GM19240 (cell line): ENCODE results near the gene MGLL.
A peak's percentile ranks its signal among the peaks of the same experiment; 100 is the strongest.

Experiments
- DNase-seq: peaks from one replicate; pipeline ENCODE4 v3.0.0; 2011; ENCODE audit warnings: low spot score; ENCODE audit not compliant: insufficient read length

Gene MGLL

GRCh38 chr3:127814325-127814781 lies 8.0 kb downstream of the MGLL start:
- DNase-seq: no peak

DNA sequence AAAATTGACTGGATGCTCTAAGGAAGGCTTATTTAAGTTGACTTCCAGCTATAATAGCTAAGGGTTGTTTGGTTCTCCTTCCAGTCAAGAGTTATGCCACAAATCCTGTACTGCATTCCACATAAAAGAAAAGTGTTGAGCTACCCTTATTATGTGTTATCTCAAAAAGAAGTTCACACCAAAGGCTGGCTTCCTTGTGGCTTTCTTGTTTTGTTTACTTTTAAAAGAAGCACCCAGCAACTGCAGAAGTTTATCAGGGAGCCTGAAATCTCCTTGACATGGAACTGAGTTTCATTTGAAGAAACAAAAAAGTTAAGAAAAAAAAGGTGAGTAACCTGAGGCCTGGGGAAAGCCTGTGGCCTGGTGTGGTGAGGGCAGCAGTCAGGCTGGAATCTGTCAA lies 10.2 kb downstream of the MGLL start:
- no peak for DNase-seq

DNA sequence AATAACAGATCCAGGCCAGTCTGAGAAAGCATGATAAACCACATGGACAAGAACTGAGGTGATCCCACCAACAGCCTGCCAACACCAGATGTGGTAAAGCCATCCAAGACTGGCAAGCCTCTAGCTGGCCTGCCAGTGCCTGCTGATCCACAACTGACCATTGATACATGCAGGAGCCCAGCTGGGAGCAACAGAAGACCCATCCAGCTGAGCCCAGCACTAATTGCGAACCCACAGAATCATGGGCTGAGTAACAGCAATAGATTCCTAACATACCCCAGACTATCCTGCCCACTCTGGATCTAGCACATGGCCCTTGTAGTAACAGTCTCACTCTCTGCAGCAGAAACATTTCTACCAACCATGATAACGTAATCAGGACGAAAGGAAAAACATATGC lies 10.6 kb downstream of the MGLL start:
- no peak for DNase-seq

- DNase-seq: no peak
These were observed 12.7 kb downstream of the MGLL start for GRCh38 chr3:127809611-127810010.

GRCh38 chr3:127809211-127809610 lies 13.1 kb downstream of the MGLL start:
- DNase-seq: no peak

DNA sequence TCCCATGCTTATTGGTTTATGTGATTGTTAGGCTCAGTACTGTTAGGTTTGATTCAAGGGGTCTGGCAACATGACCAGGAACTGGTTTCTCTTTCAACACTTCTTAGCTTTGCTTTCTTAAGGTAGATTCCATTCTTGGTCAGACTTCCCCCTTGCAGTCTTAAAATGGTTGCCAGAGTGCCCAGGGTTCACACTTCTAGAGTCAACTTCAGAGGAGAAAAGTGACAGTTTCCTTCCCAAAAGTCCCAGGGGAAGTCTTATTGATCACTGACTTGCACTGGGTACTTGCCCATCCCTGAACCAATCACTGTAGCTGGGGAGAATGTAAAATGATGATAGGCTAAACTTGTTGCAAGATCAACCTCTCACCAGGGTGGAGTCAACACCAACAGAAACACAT lies 14.1 kb downstream of the MGLL start:
- peak; percentile 30 for DNase-seq

- no peak for DNase-seq
These were observed 17.1 kb downstream of the MGLL start for GRCh38 chr3:127805026-127805753.

- no peak for DNase-seq
These were observed 18.2 kb downstream of the MGLL start for GRCh38 chr3:127804141-127804540.

GRCh38 chr3:127803619-127804018 lies 18.7 kb downstream of the MGLL start:
- DNase-seq: no peak

DNA sequence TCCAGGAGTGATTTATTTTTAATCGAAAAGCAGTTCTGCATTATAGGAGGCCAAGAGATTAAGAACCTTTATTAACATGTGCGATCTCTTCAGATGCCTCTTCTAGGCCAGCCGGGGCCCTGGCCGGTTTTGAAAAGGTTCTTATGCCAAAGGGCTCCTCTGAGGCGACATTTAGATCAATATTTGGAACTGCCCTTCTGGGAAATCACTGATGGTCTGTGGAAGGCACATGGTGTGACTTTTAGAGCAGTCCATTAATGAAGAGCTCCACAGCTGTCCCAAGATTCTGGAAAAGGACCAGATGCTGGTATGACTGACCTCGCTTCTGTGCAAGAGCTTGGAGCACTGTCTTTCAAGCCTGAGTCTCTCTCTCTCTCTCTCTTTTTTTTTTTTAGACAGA lies 19.7 kb downstream of the MGLL start:
- no peak for DNase-seq

DNA sequence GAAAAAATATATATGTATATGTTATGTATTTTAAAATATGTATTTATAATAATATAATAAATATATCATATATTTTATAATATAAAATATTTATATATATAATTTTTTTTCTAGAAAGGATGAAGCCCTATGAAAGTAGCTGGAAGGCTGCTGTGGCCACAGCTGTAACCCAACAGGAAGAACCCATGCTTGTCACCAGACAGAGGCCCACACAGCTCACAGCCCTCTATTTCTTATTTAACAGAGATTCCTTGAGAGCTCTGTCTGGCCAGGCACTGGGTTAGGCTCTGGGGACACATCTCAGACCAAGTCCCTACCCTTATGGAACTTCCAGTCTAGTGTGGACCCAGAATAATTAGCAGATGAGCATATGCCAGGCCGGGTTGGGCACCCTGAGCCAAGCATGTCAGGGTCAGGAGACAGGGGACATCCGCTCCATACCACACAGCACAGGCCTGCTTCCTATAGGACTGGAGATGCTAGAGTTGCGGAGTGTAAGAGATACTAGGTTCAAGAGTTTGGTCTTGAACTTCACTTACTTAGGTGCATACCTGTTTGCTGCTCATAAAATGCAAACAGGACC lies 20.5 kb downstream of the MGLL start:
- no peak for DNase-seq

- DNase-seq: peak; percentile 13
These were observed 21.8 kb downstream of the MGLL start for GRCh38 chr3:127800508-127800907.

DNA sequence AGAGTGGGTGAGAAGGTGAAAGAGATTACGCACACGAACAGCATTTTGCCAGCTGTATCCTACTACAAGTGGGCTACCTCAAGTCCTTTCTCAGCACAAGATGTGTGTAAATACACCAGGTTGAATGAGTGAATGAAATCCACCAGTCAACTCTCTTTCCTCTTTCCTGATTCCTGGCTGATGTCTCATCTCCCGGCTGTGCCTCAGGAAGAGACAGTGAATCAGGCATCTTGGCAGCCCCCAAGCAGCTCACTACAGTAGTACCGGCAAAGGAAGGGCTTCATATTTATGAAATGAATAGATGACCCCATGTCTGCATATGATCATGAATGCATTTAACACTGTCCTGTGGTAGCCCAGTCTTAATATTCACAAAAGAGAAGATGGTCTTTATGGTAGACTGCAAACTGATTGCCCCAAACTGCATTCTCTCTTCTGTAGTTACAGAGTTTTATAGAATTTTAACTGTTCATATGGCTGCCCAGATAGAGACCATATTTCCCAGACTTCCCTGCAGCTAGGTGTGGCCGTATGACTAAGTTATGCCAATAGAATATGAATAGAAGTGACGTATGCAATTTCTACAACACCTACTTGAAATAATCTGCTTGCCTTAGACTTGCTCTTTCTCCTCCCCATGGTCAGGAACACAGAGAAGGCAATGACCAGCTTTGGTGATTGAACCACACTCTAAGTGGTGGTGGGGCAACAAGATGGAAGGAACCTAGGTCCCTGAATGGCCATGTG lies 22.7 kb downstream of the MGLL start:
- DNase-seq: no peak

DNA sequence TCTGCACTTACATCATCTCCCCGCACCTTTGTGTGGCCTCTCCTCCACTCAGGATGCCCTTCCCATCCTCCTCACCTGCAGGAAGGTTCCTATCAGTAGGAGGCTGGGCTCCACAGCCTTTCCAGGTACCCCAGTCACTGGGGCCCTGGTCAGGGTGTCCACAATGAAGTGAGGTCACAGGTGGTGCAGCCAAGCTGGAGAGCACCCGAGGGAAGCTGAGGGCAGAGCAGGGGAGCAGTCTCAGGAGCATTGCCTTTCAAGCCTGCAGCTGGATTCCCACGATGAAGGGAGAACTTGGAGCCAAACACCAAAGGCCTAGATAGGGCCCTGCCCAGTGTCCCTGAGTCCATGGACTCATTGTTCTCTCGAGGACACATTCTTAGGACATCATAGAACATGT lies 23.6 kb downstream of the MGLL start:
- DNase-seq: no peak

DNA sequence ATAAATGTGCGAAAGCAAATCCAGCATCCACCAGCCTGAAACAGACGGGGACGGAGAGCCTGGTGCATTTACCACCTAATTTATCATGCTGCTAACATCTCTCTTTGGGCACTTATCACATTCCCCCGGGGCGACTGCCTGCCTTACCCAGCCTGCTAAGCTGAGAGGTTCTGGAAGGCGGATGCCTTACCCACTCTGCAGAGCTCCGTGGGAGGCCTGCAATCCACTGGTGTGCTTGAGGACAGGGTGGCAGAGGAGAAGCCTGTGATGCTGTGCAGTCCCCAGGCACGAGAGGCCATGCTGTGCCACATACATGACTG lies 25.5 kb downstream of the MGLL start:
- DNase-seq: no peak

GRCh38 chr3:127796045-127796830 lies 26.1 kb downstream of the MGLL start:
- DNase-seq: no peak

DNA sequence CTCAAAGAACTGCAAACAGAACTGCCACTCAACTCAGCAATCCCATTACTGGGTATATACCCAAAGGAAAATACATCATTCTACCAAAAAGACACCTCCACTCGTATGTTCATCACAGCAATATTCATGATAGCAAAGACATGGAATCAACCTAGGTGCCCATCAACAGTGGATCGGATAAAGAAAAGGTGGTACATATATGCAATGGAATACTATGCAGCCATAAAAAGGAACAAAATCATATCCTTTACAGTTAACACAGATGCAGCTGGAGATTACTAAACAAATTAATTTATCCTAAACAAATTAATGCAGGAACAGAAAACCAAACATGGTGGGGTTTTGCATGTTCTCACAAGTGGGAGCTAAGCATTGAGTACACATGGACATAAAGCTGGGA lies 27.3 kb downstream of the MGLL start:
- no peak for DNase-seq

GRCh38 chr3:127794402-127794801 lies 27.9 kb downstream of the MGLL start:
- no peak for DNase-seq

- DNase-seq: no peak
These were observed 29.6 kb downstream of the MGLL start for GRCh38 chr3:127792541-127793292.

GRCh38 chr3:127791221-127791913 lies 30.9 kb downstream of the MGLL start:
- DNase-seq: peak; percentile 75

DNA sequence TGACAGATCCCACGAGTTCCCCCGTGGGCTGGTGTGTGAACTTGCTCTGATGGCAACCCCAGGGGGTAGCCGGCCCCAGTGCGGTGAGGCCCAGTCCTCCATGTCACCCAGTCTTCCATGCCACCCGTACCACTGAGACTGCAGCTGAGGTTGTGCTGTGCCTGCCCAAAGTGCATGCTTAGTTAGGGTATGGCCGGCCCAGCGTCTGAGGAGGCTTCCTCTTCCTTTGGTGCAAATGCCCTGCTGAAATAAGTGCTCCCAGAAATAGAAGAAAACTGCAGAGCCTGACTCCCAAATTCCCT lies 31.5 kb downstream of the MGLL start:
- DNase-seq: no peak
